Cardiac muscle cell (in vitro differentiated cells and primary cell): ENCODE measurements around the gene TBX20. TPM values are rescaled to one million over a fixed set of nuclear protein-coding genes. Genes with fewer than 3 reads are reported as not detected.

Experiments
- DNase-seq, 2 donors: peaks; one replicate each; pipeline versions ENCODE4 v3.0.0 to v3.0.0-alpha.2; 2010 to 2017; ENCODE audit warnings: low read depth in 1 of 2, low spot score in 1 of 2
- H3K27ac ChIP-seq: fragments of 200-600 bp; sonication (generic); 2 replicates; pipeline ENCODE4 v1.5.1; 2016
- H3K27me3 ChIP-seq: fragments of 200-600 bp; sonication (generic); 2 replicates; pipeline ENCODE4 v1.6.0; 2016; ENCODE audit warnings: control low read depth
- H3K36me3 ChIP-seq: fragments of 200-600 bp; sonication (generic); 2 replicates; pipeline ENCODE4 v1.5.1; 2016; ENCODE audit warnings: control low read depth
- H3K4me1 ChIP-seq: fragments of 200-600 bp; sonication (generic); 2 replicates; pipeline ENCODE4 v1.8.1; 2017; ENCODE audit warnings: low read depth, mild to moderate bottlenecking, mixed run types
- H3K4me3 ChIP-seq: fragments of 200-600 bp; sonication (generic); 2 replicates; pipeline ENCODE4 v1.5.1; 2016; ENCODE audit warnings: mild to moderate bottlenecking
- H3K9me3 ChIP-seq: fragments of 200-600 bp; sonication (generic); 2 replicates; pipeline ENCODE4 v1.5.1; 2017; ENCODE audit warnings: low read depth, mild to moderate bottlenecking, control low read depth
- CTCF ChIP-seq: IDR thresholded peaks from 2 replicates; pipeline ENCODE4 v1.5.1; 2012; ENCODE audit warnings: low read depth, mild to moderate bottlenecking, low read length
- polyA plus RNA-seq: library from polyadenylated mRNA; unstranded; fragments of >200 nt; fragmentation: Nextera tagmentation; extraction: Ambion mirVana; gene quantifications from 2 replicates; pipeline ENCODE4 v1.2.1, GENCODE V29; 2016
- total RNA-seq: library from RNA; depleted of rRNA; stranded (reverse); fragments of >200 nt; gene quantifications from 2 replicates; pipeline ENCODE4 v1.2.3, GENCODE V29; 2016

TBX20 gene
- total and polyA plus RNA-seq, 2 experiments from 2014 or later, result 25.0 to 482 TPM

DNA sequence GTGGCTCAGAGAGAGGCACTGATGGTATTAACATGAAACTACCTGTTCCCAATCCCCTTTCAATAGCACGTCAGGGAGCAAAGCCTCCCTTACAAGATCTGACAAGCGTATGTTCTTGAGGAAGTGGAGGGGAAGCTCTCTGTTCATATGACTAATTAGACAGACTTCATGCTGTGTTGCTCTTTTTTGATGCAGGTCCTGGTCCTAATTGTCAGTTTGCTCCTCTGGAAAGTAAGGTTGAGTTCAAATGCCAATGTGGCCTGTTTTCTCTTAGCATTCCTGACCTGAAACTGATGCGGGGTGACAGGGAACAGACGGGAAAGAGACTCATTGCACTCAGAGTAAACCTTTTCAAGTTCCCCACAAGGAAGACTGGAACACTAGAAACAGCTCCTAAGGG lies 27.0 kb upstream of the TBX20 start:
- TF ChIP-seq CTCF, result no peak
- Histone ChIP-seq H3K9me3 (no peaks in the 10 kb centered on the region), H3K4me1 (peaks cover 43% of the 10 kb centered on the region), H3K27ac (no peak overlapping the region), H3K4me3 (no peak overlapping the region), H3K36me3 (no peaks in the 10 kb centered on the region), H3K27me3 (no peaks in the 10 kb centered on the region)
- DNase-seq, result no peak

DNA sequence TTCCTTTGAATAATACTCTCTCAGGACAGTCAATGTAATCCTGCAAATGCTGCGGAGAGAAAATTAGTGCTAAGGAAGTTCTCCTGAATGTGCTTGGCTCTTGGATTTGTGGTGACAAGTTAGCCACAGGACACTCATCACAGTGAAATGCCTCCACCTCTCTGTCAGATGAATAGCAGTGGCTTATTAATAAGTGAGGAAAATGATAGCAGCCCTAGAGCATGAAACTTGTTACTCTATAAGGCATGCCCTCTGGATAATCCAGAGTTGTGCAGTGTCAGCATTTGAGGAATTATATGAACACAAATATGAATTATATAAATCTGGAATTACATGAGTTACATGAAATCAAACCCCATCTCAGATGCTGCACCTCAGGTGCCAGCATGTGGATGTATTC lies 23.5 kb upstream of the TBX20 start:
- H3K27ac ChIP-seq, result no peak overlapping the region
- H3K27me3 ChIP-seq, result no peaks in the 10 kb centered on the region
- no peaks in the 10 kb centered on the region for H3K9me3 ChIP-seq
- H3K4me3 ChIP-seq, result no peak overlapping the region
- no peak for TF ChIP-seq CTCF
- no peaks in the 10 kb centered on the region for H3K36me3 ChIP-seq
- no peak for DNase-seq
- H3K4me1 ChIP-seq, result peaks cover 24% of the 10 kb centered on the region

GRCh38 chr7:35272246-35272645 lies 18.3 kb upstream of the TBX20 start:
- no peak for DNase-seq
- Histone ChIP-seq H3K4me1 (peaks cover 22% of the 10 kb centered on the region), H3K27me3 (no peaks in the 10 kb centered on the region), H3K9me3 (no peaks in the 10 kb centered on the region), H3K4me3 (no peak overlapping the region), H3K36me3 (no peaks in the 10 kb centered on the region), H3K27ac (no peak overlapping the region)
- TF ChIP-seq CTCF, result no peak

DNA sequence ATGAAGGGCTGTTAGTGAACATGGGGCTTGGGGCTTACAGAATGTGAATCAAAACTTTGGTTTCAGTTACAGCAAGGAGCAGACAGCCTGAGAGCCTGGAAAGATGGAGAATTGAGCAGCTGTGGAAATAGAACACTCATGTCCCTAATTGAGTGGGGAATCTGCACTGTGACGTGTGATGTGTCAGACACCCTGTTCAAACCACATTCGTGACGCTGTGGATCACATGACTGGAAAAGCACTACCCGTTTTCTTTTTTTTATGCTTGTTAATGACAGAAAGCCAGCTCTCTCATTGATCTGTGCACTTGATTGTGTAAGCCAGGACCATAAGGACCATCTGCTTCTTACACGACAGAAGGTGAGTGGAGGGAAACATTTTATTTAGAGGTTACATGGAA lies 15.1 kb upstream of the TBX20 start:
- peaks cover 41% of the 10 kb centered on the region for H3K4me1 ChIP-seq
- no peaks in the 10 kb centered on the region for H3K27me3 ChIP-seq
- no peak for DNase-seq
- H3K4me3 ChIP-seq, result no peak overlapping the region
- TF ChIP-seq CTCF, result no peak
- no peaks in the 10 kb centered on the region for H3K36me3 ChIP-seq
- no peaks in the 10 kb centered on the region for H3K9me3 ChIP-seq
- H3K27ac ChIP-seq, result no peak overlapping the region

DNA sequence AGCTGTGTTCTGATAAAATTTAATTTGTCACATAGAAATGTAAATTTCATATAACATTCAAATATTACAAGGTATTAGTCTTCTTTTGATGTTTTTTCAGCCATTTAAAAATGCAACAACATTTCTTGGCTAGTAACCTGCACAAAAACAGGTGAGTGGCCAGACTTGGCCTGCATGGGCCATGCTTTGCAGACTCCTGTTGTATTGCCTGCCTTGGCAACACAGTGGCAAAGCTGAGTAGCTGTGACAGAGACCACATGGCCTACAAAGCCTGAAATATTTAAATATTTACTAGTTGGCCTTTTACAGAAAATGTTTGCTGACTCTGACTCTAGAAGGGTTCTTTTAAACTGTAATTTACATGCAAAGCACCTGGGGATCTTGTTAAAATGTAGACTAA lies 13.5 kb upstream of the TBX20 start:
- DNase-seq, result no peak
- Histone ChIP-seq H3K27ac (no peak overlapping the region), H3K9me3 (no peaks in the 10 kb centered on the region), H3K4me1 (peaks cover 50% of the 10 kb centered on the region), H3K27me3 (no peaks in the 10 kb centered on the region), H3K4me3 (no peak overlapping the region), H3K36me3 (no peaks in the 10 kb centered on the region)
- TF ChIP-seq CTCF, result no peak

DNA sequence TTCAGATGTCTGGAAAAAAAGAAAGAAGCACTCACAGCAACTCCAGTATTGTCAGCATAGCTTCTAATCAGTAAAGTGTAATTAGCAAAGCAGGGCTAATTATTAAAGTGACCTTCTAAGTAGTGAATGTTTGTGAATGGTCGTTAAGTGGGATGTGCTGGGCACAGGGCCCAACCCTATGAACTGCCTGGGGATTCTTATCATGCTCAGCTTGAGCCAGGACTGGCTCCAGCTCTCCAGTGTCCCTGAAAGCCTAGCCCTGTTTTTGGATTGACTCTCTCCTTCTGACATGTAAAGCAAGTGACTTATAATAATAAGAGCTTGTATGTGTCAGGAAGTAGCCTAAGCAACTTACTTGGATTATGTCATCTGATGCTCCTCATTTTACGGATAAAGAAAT lies 9.5 kb upstream of the TBX20 start:
- DNase-seq, result peak in 1 of 2 donors; percentile 10
- no peaks in the 10 kb centered on the region for H3K9me3 ChIP-seq
- H3K4me1 ChIP-seq, result peaks cover 47% of the 10 kb centered on the region
- H3K4me3 ChIP-seq, result no peak overlapping the region
- no peak for TF ChIP-seq CTCF
- H3K27me3 ChIP-seq, result peaks cover 18% of the 10 kb centered on the region
- H3K27ac ChIP-seq, result peak overlapping the region; percentile 8
- no peaks in the 10 kb centered on the region for H3K36me3 ChIP-seq
